ENCODE measurements around the gene C2CD2.

- TF ChIP-seq CTCF (IDR thresholded peaks at IDR 0.05) (no peak), EZH2 (IDR thresholded peaks at IDR 0.05) (no peak)
Observed at GRCh38 chr21:41932576-41933312, 21.1 kb downstream of the C2CD2 start.

All from neural progenitor cell (in vitro differentiated cells).